Loucy (cell line): ENCODE data around the gene CENPP.

Experiments used
- H2AFZ ChIP-seq: fragments of 200-600 bp; sonication (generic); 2 replicates; pipeline ENCODE4 v1.6.0; 2016; ENCODE audit warnings: antibody characterized with exemption, mild to moderate bottlenecking, low read length, moderate library complexity
- H3F3A ChIP-seq: fragments of 200-600 bp; 2 replicates; pipeline ENCODE4 v1.6.0; 2016; ENCODE audit warnings: antibody characterized with exemption, low read depth, mild to moderate bottlenecking
- H3K27me3 ChIP-seq: fragments of 200-600 bp; sonication (generic); 2 replicates; pipeline ENCODE4 v1.6.1; 2014; ENCODE audit warnings: low read length, mild to moderate bottlenecking; ENCODE audit not compliant: insufficient read depth, poor library complexity, severe bottlenecking
- H3K36me3 ChIP-seq: fragments of 200-600 bp; sonication (generic); 2 replicates; pipeline ENCODE4 v1.6.1; 2016; ENCODE audit warnings: low read length; ENCODE audit not compliant: insufficient read depth
- H3K4me1 ChIP-seq: fragments of 200-600 bp; sonication (generic); 2 replicates; pipeline ENCODE4 v1.5.1; 2014; ENCODE audit warnings: low read length, mild to moderate bottlenecking; ENCODE audit not compliant: insufficient read depth, poor library complexity, severe bottlenecking
- H3K4me2 ChIP-seq: fragments of 200-600 bp; sonication (generic); 2 replicates; pipeline ENCODE4 v1.6.0; 2014; ENCODE audit warnings: antibody characterized with exemption, low read length, low read depth, mild to moderate bottlenecking; ENCODE audit not compliant: poor library complexity, severe bottlenecking
- H3K4me3 ChIP-seq: fragments of 200-600 bp; sonication (generic); 2 replicates; pipeline ENCODE4 v1.5.1; 2014; ENCODE audit warnings: low read length, mild to moderate bottlenecking, mixed read lengths; ENCODE audit not compliant: poor library complexity, severe bottlenecking
- H3K79me2 ChIP-seq: fragments of 200-600 bp; sonication (generic); 2 replicates; pipeline ENCODE4 v1.6.1; 2014; ENCODE audit warnings: low read length; ENCODE audit not compliant: insufficient read depth
- H3K9ac ChIP-seq: fragments of 200-600 bp; sonication (generic); 2 replicates; pipeline ENCODE4 v1.6.0; 2014; ENCODE audit warnings: mild to moderate bottlenecking, low read depth, low read length, moderate library complexity; ENCODE audit not compliant: poor library complexity, severe bottlenecking
- H3K9me2 ChIP-seq: fragments of 200-600 bp; sonication (generic); replicated peaks from 2 replicates; pipeline ENCODE4 v1.6.1; 2016; ENCODE audit warnings: low read depth, low read length, mixed read lengths
- H3K9me3 ChIP-seq: fragments of 200-600 bp; sonication (generic); 2 replicates; pipeline ENCODE4 v1.6.1; 2014; ENCODE audit warnings: mild to moderate bottlenecking, antibody characterized with exemption, low read length, low read depth; ENCODE audit not compliant: insufficient read depth
- H4K20me1 ChIP-seq: fragments of 200-600 bp; sonication (generic); 2 replicates; pipeline ENCODE4 v1.6.0; 2014; ENCODE audit warnings: antibody characterized with exemption, low read length, mild to moderate bottlenecking; ENCODE audit not compliant: insufficient read depth, poor library complexity, severe bottlenecking
- CTCF ChIP-seq: fragments of 200-600 bp; sonication (generic); conservative IDR thresholded peaks from 2 replicates; pipeline ENCODE4 v1.5.1; 2014; ENCODE audit warnings: mild to moderate bottlenecking, antibody characterized with exemption, low read length
- EZH2phosphoT487 ChIP-seq: fragments of 200-600 bp; IDR thresholded peaks from 2 replicates; pipeline ENCODE4 v1.6.1; 2018; ENCODE audit warnings: antibody characterized with exemption, mild to moderate bottlenecking, moderate library complexity, borderline replicate concordance

CENPP gene

DNA sequence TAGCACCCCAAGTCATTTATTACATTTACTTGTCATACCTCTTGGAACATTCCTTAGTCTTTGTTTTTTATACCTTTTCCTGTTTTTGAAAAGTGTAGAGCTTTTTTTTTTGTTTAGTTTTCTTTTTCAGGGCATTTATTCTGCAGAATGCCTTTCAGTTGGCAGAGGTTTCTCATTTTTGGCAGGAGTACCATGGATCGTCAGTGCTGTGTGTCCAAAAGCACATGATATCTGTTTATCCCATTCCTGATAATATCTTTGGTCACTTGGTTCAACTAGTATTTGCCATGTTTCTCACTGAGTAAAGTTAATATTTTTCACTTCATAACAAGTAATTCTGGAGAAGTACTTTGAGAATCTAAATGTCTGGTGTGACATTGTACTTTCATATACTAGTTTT lies 67.9 kb downstream of the CENPP start:
- H3K9me3 ChIP-seq: no peaks in the 10 kb centered on the region
- H3K9ac ChIP-seq: no peak overlapping the region

DNA sequence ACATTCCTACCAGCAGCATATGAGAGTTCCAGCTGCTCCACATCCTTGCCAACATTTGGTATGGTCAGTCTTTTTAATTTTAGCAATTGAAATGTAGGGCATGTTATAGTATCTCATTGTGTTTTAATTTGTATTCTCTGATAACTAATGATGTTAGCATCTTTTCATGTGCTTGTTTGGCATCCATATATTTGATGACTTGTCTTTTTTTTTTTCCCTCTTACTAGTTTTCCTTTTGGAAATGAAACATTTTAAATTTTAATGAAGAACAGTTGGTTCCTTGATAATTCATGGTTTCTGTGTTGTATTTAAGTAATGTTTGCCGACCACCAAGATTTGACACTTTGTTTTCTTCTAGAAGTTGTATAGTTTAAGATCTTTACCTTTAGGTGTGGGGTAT lies 69.9 kb downstream of the CENPP start:
- H3K9me3 ChIP-seq: no peaks in the 10 kb centered on the region
- H2AFZ ChIP-seq: no peak overlapping the region
- H3K36me3 ChIP-seq: peaks cover 20% of the 10 kb centered on the region; the same call in 1 of the 2 replicates
- H3K9ac ChIP-seq: no peak overlapping the region
- TF ChIP-seq CTCF (no peak), EZH2phosphoT487 (no peak)
- no peaks in the 10 kb centered on the region for H3F3A ChIP-seq
- no peak overlapping the region for H3K4me3 ChIP-seq
- H3K27me3 ChIP-seq: no peaks in the 10 kb centered on the region
- no peaks in the 10 kb centered on the region for H4K20me1 ChIP-seq
- peaks cover 31% of the 10 kb centered on the region for H3K79me2 ChIP-seq
- H3K9me2 ChIP-seq: no peaks in the 10 kb centered on the region; the same call in 1 of the 2 replicates
- H3K4me1 ChIP-seq: peaks cover 2% of the 10 kb centered on the region
- H3K4me2 ChIP-seq: no peak overlapping the region

More for the DNA sequence above, 67.9 kb downstream of the CENPP start:
- H3K36me3 ChIP-seq: peaks cover 29% of the 10 kb centered on the region; the same call in 1 of the 2 replicates
- no peak overlapping the region for H3K4me3 ChIP-seq
- no peaks in the 10 kb centered on the region; the same call in 1 of the 2 replicates for H3K9me2 ChIP-seq
- H3K4me2 ChIP-seq: no peak overlapping the region
- no peaks in the 10 kb centered on the region for H3K27me3 ChIP-seq
- no peaks in the 10 kb centered on the region for H3K4me1 ChIP-seq
- H3F3A ChIP-seq: no peaks in the 10 kb centered on the region
- no peak for TF ChIP-seq EZH2phosphoT487
- no peak for TF ChIP-seq CTCF
- no peaks in the 10 kb centered on the region for H4K20me1 ChIP-seq
- H2AFZ ChIP-seq: no peak overlapping the region
- peaks cover 18% of the 10 kb centered on the region for H3K79me2 ChIP-seq

DNA sequence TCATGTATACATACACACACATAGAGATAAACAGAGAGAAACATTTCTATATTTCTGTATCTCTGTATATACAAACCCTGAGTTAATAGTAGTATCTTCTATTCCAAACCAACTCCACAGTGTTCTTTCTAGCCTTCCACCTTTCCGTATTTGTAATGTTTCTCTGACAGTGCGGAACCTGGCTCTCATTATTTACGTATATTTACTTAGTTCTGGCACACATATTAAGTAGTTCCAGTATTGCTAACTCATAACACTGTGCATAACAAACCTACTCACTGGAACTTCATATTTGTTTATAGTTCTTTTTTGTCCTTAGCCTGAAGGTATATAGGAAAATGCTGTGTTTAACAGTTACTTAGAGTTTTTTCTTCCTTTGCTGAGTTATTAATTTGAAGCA lies 72.1 kb downstream of the CENPP start:
- H3K36me3 ChIP-seq: peaks cover 9% of the 10 kb centered on the region; the same call in 1 of the 2 replicates
- no peaks in the 10 kb centered on the region for H3K9me3 ChIP-seq
- H3K27me3 ChIP-seq: no peaks in the 10 kb centered on the region
- no peak overlapping the region for H3K4me2 ChIP-seq
- TF ChIP-seq CTCF: no peak
- no peak for TF ChIP-seq EZH2phosphoT487
- H3K4me1 ChIP-seq: peaks cover 23% of the 10 kb centered on the region
- no peaks in the 10 kb centered on the region for H4K20me1 ChIP-seq
- no peak overlapping the region for H3K4me3 ChIP-seq
- H2AFZ ChIP-seq: no peak overlapping the region
- H3K9ac ChIP-seq: no peak overlapping the region
- peaks cover 42% of the 10 kb centered on the region for H3K79me2 ChIP-seq
- H3F3A ChIP-seq: no peaks in the 10 kb centered on the region
- no peaks in the 10 kb centered on the region; the same call in 1 of the 2 replicates for H3K9me2 ChIP-seq
